22Rv1 (cell line): ENCODE data around the gene EMILIN1.

Source experiments
- H3K27ac ChIP-seq: fragments of 450-650 bp; 2 replicates; pipeline ENCODE4 v1.5.1; 2017
- CTCF ChIP-seq: fragments of 450-650 bp; IDR thresholded peaks from 2 replicates; pipeline ENCODE4 v1.5.1; 2017; ENCODE audit warnings: mild to moderate bottlenecking
- ZFX ChIP-seq: fragments of 450-650 bp; IDR thresholded peaks from 2 replicates; pipeline ENCODE4 v1.6.1; 2017; ENCODE audit warnings: antibody characterized with exemption, borderline replicate concordance

The EMILIN1 gene

GRCh38 chr2:27125104-27125503 is 46.7 kb downstream of the EMILIN1 start:
- TF ChIP-seq ZFX = no peak
- no peak for TF ChIP-seq CTCF
- no peak overlapping the region for H3K27ac ChIP-seq

GRCh38 chr2:27126252-27126710 is 47.9 kb downstream of the EMILIN1 start:
- TF ChIP-seq ZFX = no peak
- no peak for TF ChIP-seq CTCF
- no peak overlapping the region for H3K27ac ChIP-seq

GRCh38 chr2:27127883-27128667 is 49.7 kb downstream of the EMILIN1 start:
- TF ChIP-seq CTCF (no peak), ZFX (no peak)

GRCh38 chr2:27128668-27129571 is 50.5 kb downstream of the EMILIN1 start:
- TF ChIP-seq CTCF = no peak
- no peak for TF ChIP-seq ZFX
- H3K27ac ChIP-seq = no peak overlapping the region

More at GRCh38 chr2:27127883-27128667, 49.7 kb downstream of the EMILIN1 start:
- H3K27ac ChIP-seq = no peak overlapping the region

GRCh38 chr2:27130396-27130795 is 52.0 kb downstream of the EMILIN1 start:
- no peak overlapping the region for H3K27ac ChIP-seq
- TF ChIP-seq ZFX (no peak), CTCF (no peak)

GRCh38 chr2:27131429-27131828 is 53.0 kb downstream of the EMILIN1 start:
- H3K27ac ChIP-seq = no peak overlapping the region
- TF ChIP-seq ZFX = no peak
- no peak for TF ChIP-seq CTCF
